Mesenchymal stem cell (in vitro differentiated cells and primary cell): ENCODE results near the gene GOLGA2.

Experiments used
- DNase-seq: peaks from one replicate; pipeline ENCODE4 v3.0.0-alpha.2; 2013
- H2AFZ ChIP-seq: one replicate; pipeline ENCODE4 v1.6.1; 2013; ENCODE audit warnings: low read depth, mild to moderate bottlenecking, control low read depth, inconsistent platforms, low read length, moderate library complexity
- H2AK5ac ChIP-seq: 2 replicates; pipeline ENCODE4 v1.6.1; 2013; ENCODE audit warnings: low read length, moderate library complexity, mild to moderate bottlenecking, inconsistent platforms; ENCODE audit not compliant: severe bottlenecking
- H2BK120ac ChIP-seq: one replicate; pipeline ENCODE4 v1.6.1; 2013; ENCODE audit warnings: low read depth, mild to moderate bottlenecking, inconsistent platforms, low read length, moderate library complexity
- H2BK12ac ChIP-seq, 2 experiments: one replicate each; pipeline ENCODE4 v1.6.1; 2013; ENCODE audit warnings: inconsistent platforms in 2 of 2, low read length in 2 of 2, mild to moderate bottlenecking in 2 of 2, moderate library complexity in 2 of 2, control low read depth in 1 of 2
- H2BK15ac ChIP-seq: one replicate; pipeline ENCODE4 v1.6.1; 2013; ENCODE audit warnings: mild to moderate bottlenecking, low read depth, inconsistent platforms; ENCODE audit not compliant: poor library complexity, severe bottlenecking
- H2BK5ac ChIP-seq: 2 replicates; pipeline ENCODE4 v1.6.1; 2013; ENCODE audit warnings: low read depth, mild to moderate bottlenecking, low read length, control low read depth, inconsistent platforms; ENCODE audit not compliant: poor library complexity, severe bottlenecking
- H3K14ac ChIP-seq, 2 experiments: one replicate each; pipeline ENCODE4 v1.6.1; 2013; ENCODE audit warnings: inconsistent platforms in 2 of 2, low read length in 2 of 2, control low read depth in 1 of 2, mild to moderate bottlenecking in 1 of 2, moderate library complexity in 1 of 2
- H3K18ac ChIP-seq, 2 experiments: one replicate each; pipeline ENCODE4 v1.6.1; 2013; ENCODE audit warnings: inconsistent platforms in 2 of 2, low read length in 2 of 2, control low read depth in 1 of 2, low read depth in 1 of 2, mild to moderate bottlenecking in 1 of 2
- H3K23ac ChIP-seq, 2 experiments: one replicate each; pipeline ENCODE4 v1.6.1; 2013; ENCODE audit warnings: inconsistent platforms in 2 of 2, low read length in 2 of 2, mild to moderate bottlenecking in 2 of 2, moderate library complexity in 2 of 2, control low read depth in 1 of 2
- H3K27ac ChIP-seq: 2 replicates; pipeline ENCODE4 v1.5.1; 2013; ENCODE audit warnings: mild to moderate bottlenecking, moderate library complexity, low read length, control low read depth, inconsistent platforms; ENCODE audit not compliant: poor library complexity, severe bottlenecking
- H3K27me3 ChIP-seq, 2 experiments: 2 replicates each; pipeline versions ENCODE4 v1.6.1 to v1.7.0; 2013; ENCODE audit warnings: low read length in 2 of 2, mild to moderate bottlenecking in 2 of 2, moderate library complexity in 2 of 2, control low read depth in 1 of 2, inconsistent platforms in 1 of 2; ENCODE audit not compliant: control insufficient read depth in 1 of 2, insufficient read depth in 1 of 2
- H3K36me3 ChIP-seq, 2 experiments: 2 replicates each; pipeline versions ENCODE4 v1.6.1 to v1.7.0; 2013; ENCODE audit warnings: low read length in 2 of 2, control low read depth in 1 of 2, inconsistent platforms in 1 of 2, low read depth in 1 of 2, mild to moderate bottlenecking in 1 of 2; ENCODE audit not compliant: insufficient read depth in 2 of 2, control insufficient read depth in 1 of 2
- H3K4ac ChIP-seq, 2 experiments: one replicate each; pipeline ENCODE4 v1.6.1; 2013; ENCODE audit warnings: inconsistent platforms in 2 of 2, low read length in 2 of 2, mild to moderate bottlenecking in 2 of 2, moderate library complexity in 2 of 2, control low read depth in 1 of 2, low read depth in 1 of 2
- H3K4me1 ChIP-seq: 2 replicates; pipeline ENCODE4 v1.6.1; 2013; ENCODE audit warnings: low read depth, low read length, control low read depth; ENCODE audit not compliant: control insufficient read depth, insufficient read depth
- H3K4me2 ChIP-seq: 2 replicates; pipeline ENCODE4 v1.6.1; 2013; ENCODE audit warnings: low read length, mild to moderate bottlenecking, inconsistent platforms; ENCODE audit not compliant: poor library complexity, severe bottlenecking
- H3K4me3 ChIP-seq, 2 experiments: 2 replicates each; pipeline versions ENCODE4 v1.5.1 to v1.7.0; 2013; ENCODE audit warnings: low read length in 2 of 2, mild to moderate bottlenecking in 2 of 2, control low read depth in 1 of 2, low read depth in 1 of 2; ENCODE audit not compliant: insufficient read depth in 1 of 2
- H3K79me1 ChIP-seq: replicated peaks from 2 replicates; pipeline ENCODE4 v1.6.1; 2013; ENCODE audit warnings: mild to moderate bottlenecking, control low read depth, low read length, inconsistent platforms; ENCODE audit not compliant: poor library complexity, severe bottlenecking
- H3K9ac ChIP-seq: 2 replicates; pipeline ENCODE4 v1.7.0; 2013; ENCODE audit warnings: mild to moderate bottlenecking, low read length, moderate library complexity
- H3K9me3 ChIP-seq: 2 replicates; pipeline ENCODE4 v1.7.0; 2013; ENCODE audit warnings: mild to moderate bottlenecking, low read length; ENCODE audit not compliant: control insufficient read depth
- H4K8ac ChIP-seq: one replicate; pipeline ENCODE4 v1.6.1; 2013; ENCODE audit warnings: inconsistent platforms, mild to moderate bottlenecking, low read length, moderate library complexity
- H4K91ac ChIP-seq: one replicate; pipeline ENCODE4 v1.6.1; 2013; ENCODE audit warnings: mild to moderate bottlenecking, low read length, inconsistent platforms
- whole genome bisulfite sequencing: methylation state at CpG from one replicate; pipeline ENCODE4 v1.1.7; 2013; ENCODE audit warnings: mixed read lengths; 5-methylcytosine and 5-hydroxymethylcytosine counted together

Gene GOLGA2

DNA sequence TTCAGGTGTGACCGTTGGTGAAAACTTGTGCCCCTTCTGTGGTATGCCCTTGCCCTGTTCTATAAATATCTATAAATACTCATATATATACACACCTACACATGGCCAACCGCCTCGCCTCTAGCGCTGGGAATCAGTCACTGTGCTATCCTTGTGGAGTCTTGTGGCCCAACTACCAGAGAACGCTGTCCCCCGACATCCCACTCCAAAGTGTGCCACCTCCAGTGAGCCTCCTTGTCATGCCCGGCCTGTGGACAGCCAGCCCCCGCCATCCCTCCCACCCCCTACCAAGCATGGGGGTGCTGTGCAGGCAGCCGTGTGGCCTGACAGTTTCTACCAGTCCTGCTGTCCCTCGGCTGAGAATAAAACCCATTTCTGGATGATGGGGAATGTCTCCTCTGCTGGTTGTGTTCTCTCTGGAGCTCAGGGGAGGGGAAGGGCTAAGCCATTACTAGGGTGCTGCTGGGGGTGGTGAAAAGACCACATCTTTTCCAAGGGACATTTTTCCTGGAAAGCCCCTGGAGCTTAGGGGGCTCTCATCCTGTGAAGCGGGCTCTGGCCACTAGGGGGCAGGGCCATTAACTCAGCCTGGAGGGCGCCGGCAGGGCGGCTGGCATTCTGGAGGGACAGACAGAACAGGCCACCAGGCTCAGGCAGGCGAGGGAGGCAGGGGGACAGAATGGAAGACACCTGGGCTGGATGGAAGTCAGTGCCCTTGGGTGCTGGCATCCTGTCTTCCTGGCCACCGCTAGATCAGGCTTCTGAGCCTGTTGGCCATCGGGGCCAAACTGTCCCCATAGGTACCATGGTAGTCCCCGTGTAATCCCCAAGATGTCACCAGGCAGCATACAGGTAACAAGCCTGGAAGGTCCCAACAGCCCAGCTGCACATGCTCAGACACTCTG lies 20.7 kb downstream of the GOLGA2 start:
- Histone ChIP-seq H3K79me1 (peaks cover 2% of the 10 kb centered on the region), H3K27me3 (no peaks in the 10 kb centered on the region), H2BK12ac (no peak overlapping the region), H3K4me1 (peaks cover 26% of the 10 kb centered on the region), H2AK5ac (no peak overlapping the region), H3K9me3 (no peaks in the 10 kb centered on the region), H2AFZ (no peak overlapping the region), H2BK5ac (no peak overlapping the region), H2BK15ac (no peak overlapping the region), H3K23ac (no peak overlapping the region), H3K18ac (no peak overlapping the region), H3K9ac (no peak overlapping the region), H4K91ac (no peak overlapping the region), H3K4me2 (no peak overlapping the region), H3K4ac (no peak overlapping the region), H2BK120ac (no peak overlapping the region), H4K8ac (peak overlapping the region; percentile 66), H3K14ac (no peak overlapping the region), H3K4me3 (no peak overlapping the region), H3K27ac (no peak overlapping the region), H3K36me3 (peaks cover 72 to 85% of the 10 kb centered on the region in 2 experiments)
- WGBS: 66% methylated on average over 17 of the region's 18 CpGs
- peak; percentile 73 for DNase-seq

DNA sequence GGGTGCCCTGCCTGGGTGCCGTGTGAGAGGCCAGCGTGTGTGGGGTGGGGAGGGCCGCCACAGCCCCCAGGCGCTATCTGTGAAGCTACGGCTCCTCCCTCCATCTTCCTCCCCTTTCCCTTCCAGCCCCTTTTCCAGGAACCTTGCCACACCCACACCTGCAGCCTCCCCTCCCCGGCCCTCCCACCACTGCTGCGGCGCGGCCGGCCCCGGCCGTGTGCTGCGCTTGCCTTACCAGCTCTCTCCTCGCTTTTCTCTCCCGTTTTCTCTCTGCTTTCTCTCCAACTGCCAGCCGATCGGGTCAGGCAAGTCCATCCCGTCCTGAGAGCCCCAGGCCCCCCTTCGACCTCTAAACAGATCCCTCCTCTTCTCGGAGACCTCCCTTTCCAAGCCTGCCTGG lies 21.4 kb downstream of the GOLGA2 start:
- Histone ChIP-seq H3K4me1 (peaks cover 28% of the 10 kb centered on the region), H2AK5ac (no peak overlapping the region), H3K14ac (no peak overlapping the region), H3K18ac (no peak overlapping the region), H3K9ac (no peak overlapping the region), H3K27me3 (no peaks in the 10 kb centered on the region), H3K23ac (no peak overlapping the region), H3K4ac (no peak overlapping the region), H2AFZ (no peak overlapping the region), H2BK12ac (no peak overlapping the region), H2BK5ac (no peak overlapping the region), H4K8ac (no peak overlapping the region), H2BK15ac (no peak overlapping the region), H2BK120ac (no peak overlapping the region), H3K4me2 (no peak overlapping the region), H3K79me1 (peaks cover 2% of the 10 kb centered on the region), H3K4me3 (no peak overlapping the region), H3K36me3 (peaks cover 64 to 81% of the 10 kb centered on the region in 2 experiments), H4K91ac (no peak overlapping the region), H3K27ac (no peak overlapping the region), H3K9me3 (no peaks in the 10 kb centered on the region)
- WGBS: 96% methylated on average over 13 of the region's 20 CpGs
- no peak for DNase-seq

GRCh38 chr9:128253991-128254346 lies 21.8 kb downstream of the GOLGA2 start:
- no peaks in the 10 kb centered on the region for H3K27me3 ChIP-seq
- 90% methylated on average over 6 of the region's 7 CpGs for WGBS
- no peaks in the 10 kb centered on the region for H3K9me3 ChIP-seq
- H2BK5ac ChIP-seq: no peak overlapping the region
- no peak overlapping the region for H4K8ac ChIP-seq
- H2AK5ac ChIP-seq: no peak overlapping the region
- DNase-seq: no peak
- peaks cover 2% of the 10 kb centered on the region for H3K79me1 ChIP-seq
- H3K4me1 ChIP-seq: peaks cover 28% of the 10 kb centered on the region
- no peak overlapping the region for H3K4me3 ChIP-seq
- H2BK15ac ChIP-seq: no peak overlapping the region
- H3K23ac ChIP-seq: no peak overlapping the region
- no peak overlapping the region for H3K4ac ChIP-seq
- H3K18ac ChIP-seq: no peak overlapping the region
- no peak overlapping the region for H2BK120ac ChIP-seq
- no peak overlapping the region for H2AFZ ChIP-seq
- no peak overlapping the region for H3K27ac ChIP-seq
- no peak overlapping the region for H4K91ac ChIP-seq
- no peak overlapping the region for H3K14ac ChIP-seq
- H3K9ac ChIP-seq: no peak overlapping the region
- H3K36me3 ChIP-seq: peaks cover 60 to 77% of the 10 kb centered on the region in 2 experiments
- H2BK12ac ChIP-seq: no peak overlapping the region
- no peak overlapping the region for H3K4me2 ChIP-seq

- Histone ChIP-seq H3K4me3 (no peak overlapping the region), H2AFZ (no peak overlapping the region), H2AK5ac (no peak overlapping the region), H4K91ac (no peak overlapping the region), H3K23ac (no peak overlapping the region), H3K36me3 (peaks cover 58 to 75% of the 10 kb centered on the region in 2 experiments), H3K79me1 (no peaks in the 10 kb centered on the region), H3K4ac (no peak overlapping the region), H2BK15ac (no peak overlapping the region), H2BK120ac (no peak overlapping the region), H3K27ac (no peak overlapping the region), H3K9me3 (no peaks in the 10 kb centered on the region), H3K4me1 (peaks cover 28% of the 10 kb centered on the region), H2BK5ac (no peak overlapping the region), H3K27me3 (no peaks in the 10 kb centered on the region), H3K4me2 (no peak overlapping the region), H3K14ac (no peak overlapping the region), H2BK12ac (peak overlapping the region in 1 of 2 experiments; percentile 4), H4K8ac (no peak overlapping the region), H3K18ac (no peak overlapping the region), H3K9ac (no peak overlapping the region)
- 89% methylated on average over 31 of the region's 31 CpGs for WGBS
- DNase-seq: no peak
These were observed 22.4 kb downstream of the GOLGA2 start for GRCh38 chr9:128253140-128253990.
